Occipital lobe (tissue), 2 donors: ENCODE measurements around the gene WDR77. TPM values are rescaled to one million over a fixed set of nuclear protein-coding genes. Genes with fewer than 3 reads are reported as not detected.

ENCODE experiments used
- DNase-seq: peaks from one replicate; lab custom pipeline; 2025; lab: John Stamatoyannopoulos, UW
- total RNA-seq: library from RNA; depleted of rRNA; stranded (reverse); fragments of >200 nt; gene quantifications from one replicate; pipeline ENCODE4 v1.2.3, GENCODE V29; 2014

WDR77 gene
- total RNA-seq: 21.1 TPM

DNA sequence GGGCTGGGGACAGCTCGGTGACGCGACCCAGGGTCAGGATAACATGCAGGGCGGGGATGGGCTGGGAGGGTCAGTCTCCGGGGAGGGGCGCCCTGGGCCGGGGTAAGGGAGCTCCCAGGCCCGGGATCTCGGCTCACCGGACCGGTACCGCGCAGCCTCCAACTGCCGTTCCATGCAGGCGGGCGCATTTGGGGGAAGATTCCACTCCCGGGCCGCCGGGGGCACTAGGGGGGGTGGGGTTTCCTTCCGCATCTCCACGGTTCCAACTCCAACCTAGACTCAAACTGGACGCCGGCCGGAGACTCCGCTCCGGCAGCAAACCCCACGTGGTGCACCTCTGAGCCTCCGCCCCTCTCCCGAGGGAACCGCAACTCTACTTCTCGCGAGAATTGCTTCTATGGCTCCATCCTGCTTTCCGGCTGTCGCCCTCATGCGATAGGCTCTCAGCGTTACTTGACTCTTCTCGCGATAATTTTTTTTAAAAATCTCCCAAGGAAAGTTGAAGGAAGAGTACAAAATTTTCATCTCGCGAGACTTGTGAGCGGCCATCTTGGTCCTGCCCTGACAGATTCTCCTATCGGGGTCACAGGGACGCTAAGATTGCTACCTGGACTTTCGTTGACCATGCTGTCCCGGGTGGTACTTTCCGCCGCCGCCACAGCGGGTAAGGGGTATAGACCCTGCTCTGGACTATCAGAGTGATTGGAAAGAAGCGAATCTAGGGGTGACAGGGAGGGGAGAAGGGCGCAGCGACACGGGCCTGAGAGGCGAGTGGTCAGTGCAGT, at the start of gene WDR77, which contains the start of gene ATP5PB:
Gene WDR77 (minus strand): TSS at position 339 of the 785 bp plus-strand sequence. CDS start 87 bp downstream, at position 252.
Gene ATP5PB (plus strand): TSS at position 547 of the 785 bp plus-strand sequence. CDS start 78 bp downstream, at position 625.
- peak; percentile 93 for DNase-seq

DNA sequence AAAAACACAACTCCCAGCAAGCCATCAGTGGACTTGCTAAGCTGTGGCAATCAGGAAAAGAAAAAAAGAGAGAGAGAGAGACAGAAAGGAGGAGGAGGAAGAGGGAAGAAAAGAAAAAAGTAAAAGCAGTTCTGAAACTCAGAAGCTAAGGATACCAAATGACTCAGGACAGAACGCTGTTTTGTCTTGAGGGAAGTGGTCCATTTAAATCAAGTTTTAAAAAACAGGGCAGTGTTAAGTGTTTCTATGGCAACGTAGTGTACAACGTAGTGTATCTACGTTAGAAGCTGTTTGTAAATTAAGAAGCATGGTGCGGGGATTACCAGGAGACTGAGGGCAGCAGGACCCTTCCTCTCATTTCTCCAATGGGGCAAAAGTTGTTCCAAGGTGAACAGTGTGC, 48.5 kb upstream of the WDR77 start:
- no peak for DNase-seq

DNA sequence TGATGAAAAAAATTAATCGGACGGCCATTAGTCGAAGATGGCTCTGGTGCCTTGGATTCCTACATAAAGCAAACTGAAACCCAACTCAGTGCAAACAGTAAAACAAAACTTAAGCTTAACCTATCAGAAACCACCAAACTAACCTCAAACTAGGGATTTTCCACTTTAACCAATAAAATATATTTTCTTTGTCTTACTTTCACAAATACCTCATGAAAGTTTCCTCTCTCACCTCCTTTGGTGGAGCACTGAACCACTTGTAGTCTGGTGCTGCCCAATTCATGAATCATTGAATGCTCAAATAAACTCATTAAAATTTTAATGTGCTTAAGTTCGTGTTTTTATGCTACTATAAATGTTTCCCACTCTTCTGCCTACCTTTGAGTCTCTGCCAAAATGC, 47.3 kb upstream of the WDR77 start:
- DNase-seq: no peak

DNA sequence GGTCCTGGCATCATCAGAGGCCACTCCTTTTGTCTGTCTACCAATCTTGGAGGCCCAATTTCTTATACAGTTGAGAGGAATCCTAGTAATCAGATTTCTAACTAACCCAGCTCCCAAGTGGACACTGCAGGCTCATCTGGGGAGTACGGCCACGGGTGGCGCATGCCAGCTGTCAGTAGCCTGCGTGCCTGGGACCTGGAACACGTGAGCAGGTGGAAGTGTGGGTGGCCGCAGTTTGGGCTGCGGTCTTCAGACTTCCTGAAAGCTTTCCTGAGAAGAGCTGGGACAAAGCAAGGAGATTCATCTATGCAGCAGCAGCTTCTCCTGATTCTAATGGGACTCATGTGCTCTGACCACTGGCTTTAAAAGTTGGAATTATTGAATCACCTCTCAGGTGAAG, 42.0 kb upstream of the WDR77 start:
- no peak for DNase-seq

DNA sequence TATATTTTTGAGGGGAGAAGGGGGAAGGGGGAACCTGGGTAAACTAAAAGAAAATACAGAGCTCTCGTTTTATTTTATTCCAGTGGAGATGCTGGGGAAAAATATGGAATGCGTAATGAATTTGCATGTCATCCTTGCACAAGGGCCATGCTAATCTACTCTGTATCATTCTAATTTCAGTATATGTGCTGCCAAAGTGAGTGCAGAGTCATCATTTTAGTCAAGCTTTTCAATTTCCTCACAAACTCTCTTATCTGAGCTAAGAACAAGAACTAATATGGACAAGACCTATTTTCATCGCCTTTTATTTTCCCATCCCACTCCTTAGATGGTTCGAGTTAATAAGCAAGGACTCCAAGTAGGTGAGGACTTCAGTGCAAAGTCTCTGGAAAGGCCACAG, 41.2 kb upstream of the WDR77 start:
- DNase-seq: no peak

DNA sequence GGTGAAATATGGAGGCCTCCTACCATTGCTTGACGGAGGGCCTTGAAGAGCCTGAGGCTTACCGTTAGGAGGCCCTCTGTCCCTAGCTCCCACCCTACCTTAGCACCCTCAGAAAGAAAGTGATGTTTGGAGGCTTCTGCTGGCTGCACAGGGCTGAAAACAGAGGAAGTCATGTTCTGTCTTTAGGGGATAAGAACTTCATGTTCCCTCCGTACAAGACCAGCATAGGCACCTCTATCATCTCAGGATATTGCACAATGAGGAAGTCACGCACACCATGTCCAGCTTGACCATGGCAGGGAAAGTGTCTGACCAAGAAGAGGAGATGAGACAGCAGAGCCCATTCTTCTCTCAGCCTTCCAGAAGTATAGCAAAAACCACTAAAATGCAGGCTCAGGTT, 40.5 kb upstream of the WDR77 start:
- no peak for DNase-seq

DNA sequence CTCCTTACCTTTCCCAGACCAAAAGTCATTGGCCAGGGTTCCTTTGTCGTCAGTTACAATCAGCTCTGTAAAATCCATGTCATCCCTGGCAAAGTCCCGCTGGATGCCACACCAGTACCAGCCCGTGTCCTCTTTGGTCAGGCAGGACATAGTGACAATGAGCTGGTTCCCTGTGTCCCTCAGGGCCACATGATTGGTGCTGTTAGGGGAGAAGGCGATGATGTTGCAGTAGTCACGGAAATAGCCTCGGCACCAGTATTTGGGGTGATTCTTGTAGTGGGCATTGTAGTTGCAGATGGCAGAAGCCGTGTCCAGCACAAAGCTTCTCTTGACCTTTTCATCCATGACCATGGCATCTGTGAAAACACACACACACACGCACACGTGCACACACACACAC, 39.6 kb upstream of the WDR77 start:
- peak; percentile 34 for DNase-seq

DNA sequence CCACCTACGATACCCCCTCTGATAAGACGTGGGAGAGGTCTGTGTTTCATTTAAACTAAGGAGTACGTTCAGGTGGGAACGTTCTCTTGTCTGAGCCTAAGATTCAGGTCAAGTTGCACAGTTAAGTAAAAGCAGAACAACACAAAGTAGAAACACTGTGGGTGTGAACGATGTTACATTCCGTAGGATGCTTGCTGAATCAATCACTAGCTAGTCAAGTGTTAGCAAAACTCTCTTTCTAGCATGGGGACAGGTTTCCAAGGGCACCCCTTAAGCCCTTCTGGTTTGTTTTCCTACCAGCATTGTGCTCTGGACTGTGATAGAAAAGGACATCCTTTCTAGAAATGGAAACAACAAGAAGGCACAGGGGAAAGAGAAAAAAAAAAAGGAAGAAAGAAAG, 38.1 kb upstream of the WDR77 start:
- no peak for DNase-seq

DNA sequence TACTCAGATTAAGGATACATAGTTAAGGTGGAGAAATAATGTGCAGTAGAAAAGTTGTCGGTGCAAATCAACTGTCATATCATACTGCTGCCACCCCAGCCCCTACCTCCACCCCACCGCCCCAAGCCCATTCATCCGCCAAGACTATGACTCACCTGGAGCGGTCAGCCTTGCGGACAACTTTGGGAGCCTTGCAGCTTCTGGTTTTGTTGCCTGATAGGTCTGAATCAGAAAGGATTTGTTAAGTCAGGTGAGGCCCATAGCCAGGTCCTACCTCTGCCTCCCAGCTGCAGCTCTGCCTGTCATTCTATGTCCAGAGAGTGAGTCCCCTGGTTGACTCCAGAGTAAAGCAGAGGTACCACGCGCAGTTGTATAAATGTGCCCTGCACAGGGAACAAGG, 37.4 kb upstream of the WDR77 start:
- DNase-seq: no peak

DNA sequence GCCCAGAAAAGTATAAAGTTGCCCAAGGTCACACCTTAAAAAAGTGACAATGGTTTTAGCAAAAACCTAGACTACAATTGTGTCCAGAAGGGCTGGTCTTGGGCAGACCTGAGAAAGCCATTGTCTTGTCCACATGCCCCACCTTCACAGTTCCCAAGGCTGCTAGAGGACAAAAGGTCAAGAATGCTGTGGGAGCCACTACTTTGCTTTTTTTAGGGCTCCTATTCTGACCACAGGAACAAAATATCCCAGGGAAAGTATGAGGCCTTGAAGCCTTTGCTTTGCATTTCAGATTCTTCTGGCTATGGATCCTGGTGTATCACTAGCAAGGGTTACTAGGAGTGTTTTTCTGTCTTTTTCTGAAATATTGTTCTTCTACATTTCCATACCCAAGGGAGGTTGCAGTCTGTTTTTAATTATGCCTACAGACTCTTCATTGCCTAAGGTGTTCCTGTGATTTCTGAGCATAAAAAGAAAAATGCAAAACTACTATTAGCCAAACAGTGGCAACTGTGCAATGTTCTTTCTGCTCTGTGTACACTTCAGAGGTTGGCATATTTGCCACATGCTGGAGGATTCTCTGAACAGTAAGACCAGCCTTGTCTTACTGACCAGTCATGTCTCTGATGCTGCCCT, 35.5 kb upstream of the WDR77 start:
- DNase-seq: no peak

DNA sequence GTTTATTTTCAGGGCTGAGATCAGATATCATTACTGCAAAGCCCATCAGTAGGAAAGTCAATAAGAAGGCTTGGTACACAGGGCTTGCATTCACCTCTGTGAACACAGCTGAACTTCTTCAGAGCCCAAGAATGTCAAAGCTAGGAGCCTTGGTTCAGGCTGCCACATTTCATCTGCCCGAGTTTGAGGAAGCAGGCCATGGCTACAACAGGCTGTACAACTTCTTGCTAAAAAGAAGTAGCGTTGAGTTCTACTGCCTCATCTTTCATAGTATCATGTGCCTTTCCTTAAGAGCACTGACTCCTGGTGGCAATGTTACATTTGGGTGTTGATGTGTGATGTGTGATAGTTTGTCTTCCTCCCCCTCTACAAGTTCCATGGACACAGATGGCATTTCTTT, 34.8 kb upstream of the WDR77 start:
- DNase-seq: no peak

DNA sequence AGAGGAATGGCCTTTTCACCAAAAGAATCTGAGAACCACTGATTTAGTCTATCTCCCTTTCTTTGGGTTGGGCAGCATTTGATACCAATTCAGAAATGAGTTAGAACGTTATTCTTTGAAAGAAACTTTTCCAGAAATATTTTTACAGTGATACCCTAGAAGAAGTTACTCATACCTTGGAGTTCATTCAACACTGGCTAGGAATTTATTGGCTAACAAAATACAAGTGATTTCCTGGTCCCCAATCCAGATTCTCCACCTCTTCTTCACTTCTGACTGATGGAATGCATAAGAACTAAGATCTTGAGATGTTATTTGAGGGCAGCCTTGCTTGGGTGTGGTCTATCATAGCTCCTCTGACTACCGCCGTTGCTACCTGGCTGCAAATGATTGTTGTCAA, 34.1 kb upstream of the WDR77 start:
- DNase-seq: no peak

DNA sequence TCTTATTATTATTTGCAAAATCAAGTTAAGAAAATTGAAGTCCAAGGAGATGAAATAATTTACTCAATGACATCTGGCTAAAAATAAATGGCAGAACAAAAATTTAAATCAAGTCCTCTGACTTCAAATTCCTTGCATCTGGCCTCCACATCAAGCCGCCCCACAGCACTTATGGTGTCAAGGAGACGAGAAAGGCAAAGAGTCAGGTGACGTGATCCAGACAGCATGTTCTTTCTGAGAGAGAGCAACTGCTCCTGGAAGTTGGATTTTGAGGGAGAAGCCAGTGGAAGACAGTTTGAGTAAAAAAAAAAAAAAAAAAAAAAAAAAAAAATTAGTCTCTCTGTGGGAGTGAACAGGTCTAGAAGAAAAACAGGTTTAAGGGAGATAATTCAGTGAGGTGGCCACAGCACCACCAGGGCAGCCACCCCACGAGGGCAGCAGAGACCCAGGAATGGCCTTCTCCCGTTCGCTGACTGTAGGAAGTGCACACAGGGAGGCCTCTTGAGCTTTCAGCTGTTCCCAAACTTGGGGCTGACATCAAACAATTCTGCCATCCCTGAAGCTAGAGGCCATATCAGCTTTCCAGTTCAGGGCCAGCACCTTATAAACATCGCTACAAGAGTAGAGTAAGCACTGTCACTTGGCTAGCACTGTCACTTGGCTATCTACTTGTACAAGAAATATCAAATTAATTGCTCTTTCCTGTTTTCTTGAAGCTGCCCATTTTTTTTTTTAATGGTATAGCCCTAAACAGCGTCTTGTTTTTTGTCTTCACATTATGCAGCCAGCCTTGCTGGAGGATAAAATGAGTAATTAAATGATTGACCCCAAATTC, 32.5 kb upstream of the WDR77 start:
- DNase-seq: peak; percentile 59

DNA sequence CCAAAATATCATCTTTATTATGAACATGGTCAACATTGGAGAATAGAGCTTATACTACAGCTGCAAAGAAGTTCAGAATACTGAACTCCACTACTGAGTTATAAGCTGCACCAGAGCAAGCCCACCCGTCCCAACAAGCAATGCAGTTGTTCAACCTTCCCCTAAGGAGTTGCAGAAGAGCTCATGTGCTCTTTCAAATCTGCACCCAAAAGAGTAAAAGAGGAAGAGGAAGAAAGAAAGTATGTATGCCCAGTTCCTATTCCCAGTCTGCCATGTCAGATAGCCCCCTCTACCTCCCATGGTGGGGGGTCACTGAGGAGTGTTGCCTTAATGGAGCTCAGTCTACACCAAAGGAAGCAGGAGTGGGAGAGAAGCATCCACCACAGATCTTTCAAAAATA, 31.6 kb upstream of the WDR77 start:
- DNase-seq: no peak

DNA sequence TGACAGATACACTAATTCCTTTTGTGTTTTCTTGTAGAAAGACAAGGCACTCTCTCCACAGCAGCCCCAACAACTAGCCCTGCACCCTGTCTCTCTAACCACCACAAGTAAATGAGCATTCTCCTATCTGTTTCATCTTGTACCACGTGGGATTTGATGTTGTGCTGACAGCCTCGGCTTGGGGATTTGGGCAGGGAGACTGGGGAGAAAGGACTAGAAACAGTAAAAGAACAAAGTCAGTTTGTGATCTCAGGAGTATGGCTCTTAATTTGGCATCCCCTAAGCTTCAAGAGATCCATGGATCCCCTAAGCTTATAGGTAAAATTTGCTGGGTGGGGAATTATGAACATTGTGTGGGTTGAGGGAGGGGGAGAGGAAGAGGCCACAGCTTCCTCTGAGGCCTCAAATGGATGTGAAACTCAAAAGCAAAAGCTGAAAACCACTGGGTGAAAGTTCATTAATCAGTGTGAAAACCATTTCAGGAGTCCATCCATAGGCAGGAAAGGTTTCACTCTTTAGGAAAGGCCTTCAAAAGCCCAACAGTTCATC, 27.8 kb upstream of the WDR77 start:
- no peak for DNase-seq

DNA sequence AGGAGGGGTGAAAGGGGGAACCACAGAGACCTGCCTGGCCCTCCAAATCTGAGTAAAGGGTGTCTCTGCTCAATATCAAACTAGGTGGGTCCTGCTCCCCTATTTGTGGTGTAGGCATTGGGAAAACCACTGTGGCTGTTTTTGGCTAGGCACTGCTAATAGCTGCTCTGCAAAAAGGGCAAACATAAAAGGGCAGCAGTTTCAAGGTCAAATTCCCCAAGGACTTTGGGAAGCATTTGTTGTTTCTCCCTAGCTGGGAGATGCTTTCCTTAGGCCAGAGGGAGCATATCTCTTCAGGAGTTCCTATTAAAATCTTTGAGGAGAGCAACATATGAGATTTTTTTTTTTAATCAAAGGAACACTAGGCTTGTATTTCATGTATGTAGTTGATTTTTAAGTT, 27.2 kb upstream of the WDR77 start:
- no peak for DNase-seq

DNA sequence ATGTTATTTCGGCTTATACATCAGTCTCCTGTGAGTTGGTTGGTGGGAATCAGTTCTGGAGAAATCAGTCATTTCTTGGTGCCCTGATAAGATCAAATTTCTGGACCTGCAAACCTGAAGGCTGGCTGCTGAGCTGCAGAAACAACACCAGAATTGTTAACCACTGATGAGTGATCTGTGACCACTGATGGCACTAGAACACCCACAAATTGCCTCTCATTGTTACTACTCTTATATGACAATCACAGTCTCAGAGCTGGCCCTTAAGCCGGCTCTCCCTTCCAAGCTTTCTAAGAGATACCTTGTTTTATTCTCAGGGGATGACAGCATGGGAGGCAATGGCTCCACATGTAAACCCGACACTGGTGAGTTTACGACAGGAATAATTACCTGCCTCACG, 26.6 kb upstream of the WDR77 start:
- DNase-seq: no peak

DNA sequence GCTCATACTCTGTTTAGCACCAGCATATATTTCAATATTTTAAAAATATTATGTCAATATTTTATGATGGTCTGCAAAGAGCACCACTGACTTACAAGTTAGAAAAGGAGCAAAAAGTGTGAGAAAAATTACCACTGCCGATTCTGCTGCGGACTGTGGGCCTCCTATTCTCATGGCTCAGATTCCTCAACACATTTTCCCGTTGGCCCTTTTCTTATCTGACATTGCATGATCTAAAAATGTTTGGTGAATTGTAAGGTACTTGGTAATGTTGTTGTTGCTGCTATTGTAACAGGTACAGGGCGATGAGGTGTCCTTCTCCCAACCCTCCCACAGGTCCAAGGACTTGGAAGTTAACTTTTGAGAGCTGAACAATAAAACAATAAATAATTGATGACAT, 25.5 kb upstream of the WDR77 start:
- DNase-seq: no peak

DNA sequence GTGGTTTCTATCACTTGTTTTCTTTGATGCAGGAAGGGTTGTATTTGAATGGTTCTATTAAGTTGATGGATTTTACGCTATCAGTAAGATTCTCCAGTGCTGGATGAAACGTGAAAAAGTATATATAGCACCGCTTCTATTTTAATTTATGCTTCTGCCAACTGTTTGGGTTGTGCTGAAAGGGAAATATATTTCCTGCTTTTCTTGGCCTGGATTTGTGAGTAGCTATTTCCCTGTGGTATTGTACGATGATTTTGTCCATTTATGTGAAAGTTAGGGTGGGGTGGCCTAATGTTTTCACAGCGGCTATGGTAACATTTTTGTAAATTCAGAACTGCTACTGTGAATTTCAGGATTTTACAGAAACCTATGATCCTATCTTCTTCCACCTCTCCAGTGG, 25.1 kb upstream of the WDR77 start:
- no peak for DNase-seq

DNA sequence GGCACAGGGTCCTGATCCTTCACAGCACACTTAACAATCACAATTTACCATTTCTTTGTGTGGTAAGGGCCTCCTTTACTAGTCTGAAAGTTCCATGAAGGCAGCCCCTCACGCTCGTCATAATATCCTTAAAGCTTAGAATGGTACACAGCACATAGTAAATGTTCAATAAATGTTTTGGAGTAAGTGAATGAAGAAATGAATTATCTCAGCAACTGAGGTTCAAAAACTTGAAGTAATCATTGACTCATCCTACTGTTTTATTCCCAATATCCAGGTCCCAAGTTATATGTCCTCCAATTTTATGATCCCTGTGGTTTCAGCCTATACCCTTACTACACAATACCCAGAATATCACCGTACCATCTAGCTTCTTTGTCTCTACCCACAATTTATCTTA, 22.5 kb upstream of the WDR77 start:
- no peak for DNase-seq

DNA sequence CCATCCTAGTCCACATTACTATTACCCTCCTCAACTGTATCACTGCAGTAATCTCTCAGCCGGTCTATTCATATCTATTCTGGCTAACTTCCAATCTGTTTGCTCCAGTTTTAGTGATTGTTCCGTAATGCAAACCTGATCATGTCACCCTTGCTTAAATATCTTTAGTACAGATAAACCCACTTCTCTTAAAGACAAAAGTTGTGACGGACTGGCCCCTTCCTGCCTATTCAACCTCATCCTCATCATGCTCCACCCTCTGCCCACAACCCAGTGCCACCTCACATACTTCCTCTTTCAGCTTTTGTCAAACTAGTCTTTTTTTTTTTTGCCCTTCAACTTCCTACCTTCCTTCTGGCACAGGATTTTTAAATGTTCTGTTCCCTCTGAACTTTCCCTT, 22.0 kb upstream of the WDR77 start:
- no peak for DNase-seq

DNA sequence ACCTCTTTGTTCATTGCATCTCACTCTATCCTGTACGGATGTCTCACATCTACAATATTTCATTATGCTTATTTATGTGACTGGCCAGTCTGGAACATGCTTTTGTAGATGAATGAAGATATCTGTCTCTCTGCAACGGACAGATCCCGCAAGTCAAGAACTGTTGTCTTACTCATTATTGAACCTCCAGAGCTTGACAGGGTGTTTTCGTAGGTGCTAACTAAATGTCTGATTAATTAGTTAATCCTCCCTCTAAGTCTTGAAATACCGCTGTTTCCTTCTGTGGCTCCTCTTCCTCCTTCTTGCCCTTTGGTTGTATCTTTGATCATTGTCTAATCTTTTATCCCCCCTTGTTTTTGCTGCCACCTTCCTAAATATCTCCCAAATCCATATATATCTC, 21.5 kb upstream of the WDR77 start:
- no peak for DNase-seq
